ENCODE results near the gene SHF. TPM values are rescaled to one million over a fixed set of nuclear protein-coding genes. Genes with fewer than 3 reads are reported as not detected.

SHF gene
- total RNA-seq, 1 donor from 2014 or later: 4.6 TPM

DNA sequence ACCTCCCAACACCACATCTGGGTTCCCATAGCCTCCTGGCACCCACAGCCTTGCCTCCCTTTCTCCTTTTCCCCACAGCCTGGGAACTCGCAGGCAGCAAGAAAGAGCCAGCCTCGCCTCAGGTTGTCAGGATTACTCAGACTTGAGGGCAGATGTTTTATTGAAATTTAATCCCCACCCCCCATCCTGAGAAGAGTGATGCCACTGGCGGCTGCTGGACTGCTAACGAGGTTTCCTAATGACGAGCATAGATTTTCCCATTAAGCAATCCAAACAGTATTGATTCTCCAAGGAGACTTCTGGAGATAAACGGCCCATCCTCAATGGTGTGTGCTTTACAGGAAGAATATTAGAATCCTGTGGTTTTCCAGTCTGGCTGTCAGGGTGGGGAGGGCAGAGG, 13.7 kb downstream of the SHF start:
- Histone ChIP-seq H2AFZ (ENCODE audit: low read depth, low read length) (no peak overlapping the region), H3K4me1 (ENCODE audit: insufficient read depth, low read length) (no peaks in the 10 kb centered on the region), H3K9ac (ENCODE audit: low read length) (no peak overlapping the region), H3K4me2 (ENCODE audit: low read length) (no peak overlapping the region), H3K4me3 (ENCODE audit: insufficient read depth, low read depth, low read length) (no peak overlapping the region), H4K20me1 (ENCODE audit: insufficient read depth, low read length) (no peaks in the 10 kb centered on the region), H3K9me3 (ENCODE audit: insufficient read depth, low read depth, low read length) (no peaks in the 10 kb centered on the region), H3K27ac (ENCODE audit: low read depth, low read length) (no peak overlapping the region), H3K79me2 (ENCODE audit: insufficient read depth, low read length) (no peaks in the 10 kb centered on the region), H3K27me3 (ENCODE audit: insufficient read depth, low read length) (no peaks in the 10 kb centered on the region), H3K36me3 (ENCODE audit: insufficient read depth, low read length) (no peaks in the 10 kb centered on the region)
- no peaks in the 10 kb centered on the region for H3K4me1 Mint-ChIP-seq (ENCODE audit: low read depth, unreplicated experiment)
- peaks cover 17% of the 10 kb centered on the region for H3K36me3 Mint-ChIP-seq (ENCODE audit: low read depth, unreplicated experiment)
- no peaks in the 10 kb centered on the region for H3K27me3 Mint-ChIP-seq (ENCODE audit: low read depth, unreplicated experiment)
- no peak for FAIRE-seq
- peaks cover 4% of the 10 kb centered on the region for H3K9me3 Mint-ChIP-seq (ENCODE audit: unreplicated experiment)
- H3K27ac Mint-ChIP-seq (ENCODE audit: unreplicated experiment): no peak overlapping the region
- TF ChIP-seq, protein P1, sequence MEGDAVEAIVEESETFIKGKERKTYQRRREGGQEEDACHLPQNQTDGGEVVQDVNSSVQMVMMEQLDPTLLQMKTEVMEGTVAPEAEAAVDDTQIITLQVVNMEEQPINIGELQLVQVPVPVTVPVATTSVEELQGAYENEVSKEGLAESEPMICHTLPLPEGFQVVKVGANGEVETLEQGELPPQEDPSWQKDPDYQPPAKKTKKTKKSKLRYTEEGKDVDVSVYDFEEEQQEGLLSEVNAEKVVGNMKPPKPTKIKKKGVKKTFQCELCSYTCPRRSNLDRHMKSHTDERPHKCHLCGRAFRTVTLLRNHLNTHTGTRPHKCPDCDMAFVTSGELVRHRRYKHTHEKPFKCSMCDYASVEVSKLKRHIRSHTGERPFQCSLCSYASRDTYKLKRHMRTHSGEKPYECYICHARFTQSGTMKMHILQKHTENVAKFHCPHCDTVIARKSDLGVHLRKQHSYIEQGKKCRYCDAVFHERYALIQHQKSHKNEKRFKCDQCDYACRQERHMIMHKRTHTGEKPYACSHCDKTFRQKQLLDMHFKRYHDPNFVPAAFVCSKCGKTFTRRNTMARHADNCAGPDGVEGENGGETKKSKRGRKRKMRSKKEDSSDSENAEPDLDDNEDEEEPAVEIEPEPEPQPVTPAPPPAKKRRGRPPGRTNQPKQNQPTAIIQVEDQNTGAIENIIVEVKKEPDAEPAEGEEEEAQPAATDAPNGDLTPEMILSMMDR (IDR thresholded peaks at IDR 0.05; ENCODE audit: insufficient read depth, low read depth, low read length): no peak
- TF ChIP-seq EZH2 (IDR thresholded peaks at IDR 0.05; ENCODE audit: insufficient read depth, low read length): no peak
- H3K4me3 Mint-ChIP-seq (ENCODE audit: unreplicated experiment): no peak overlapping the region
- no peak for DNase-seq (ENCODE audit: low read depth)

GRCh38 chr15:45171912-45172311, 15.9 kb downstream of the SHF start:
- Mint-ChIP-seq H3K4me3 (ENCODE audit: unreplicated experiment) (no peak overlapping the region), H3K4me1 (ENCODE audit: low read depth, unreplicated experiment) (no peaks in the 10 kb centered on the region), H3K27me3 (ENCODE audit: low read depth, unreplicated experiment) (no peaks in the 10 kb centered on the region), H3K36me3 (ENCODE audit: low read depth, unreplicated experiment) (peaks cover 11% of the 10 kb centered on the region), H3K27ac (ENCODE audit: unreplicated experiment) (no peak overlapping the region), H3K9me3 (ENCODE audit: unreplicated experiment) (no peaks in the 10 kb centered on the region)
- Histone ChIP-seq H2AFZ (ENCODE audit: low read depth, low read length) (no peak overlapping the region), H3K27me3 (ENCODE audit: insufficient read depth, low read length) (no peaks in the 10 kb centered on the region), H3K79me2 (ENCODE audit: insufficient read depth, low read length) (no peaks in the 10 kb centered on the region), H3K4me1 (ENCODE audit: insufficient read depth, low read length) (no peaks in the 10 kb centered on the region), H3K27ac (ENCODE audit: low read depth, low read length) (no peak overlapping the region), H3K36me3 (ENCODE audit: insufficient read depth, low read length) (no peaks in the 10 kb centered on the region), H3K4me2 (ENCODE audit: low read length) (no peak overlapping the region), H3K9ac (ENCODE audit: low read length) (no peak overlapping the region), H3K9me3 (ENCODE audit: insufficient read depth, low read depth, low read length) (no peaks in the 10 kb centered on the region), H4K20me1 (ENCODE audit: insufficient read depth, low read length) (no peaks in the 10 kb centered on the region), H3K4me3 (ENCODE audit: insufficient read depth, low read depth, low read length) (no peak overlapping the region)
- no peak for DNase-seq (ENCODE audit: low read depth)
- TF ChIP-seq, protein P1 (IDR thresholded peaks at IDR 0.05; ENCODE audit: insufficient read depth, low read depth, low read length): no peak
- TF ChIP-seq EZH2 (IDR thresholded peaks at IDR 0.05; ENCODE audit: insufficient read depth, low read length): no peak
- FAIRE-seq: no peak

DNA sequence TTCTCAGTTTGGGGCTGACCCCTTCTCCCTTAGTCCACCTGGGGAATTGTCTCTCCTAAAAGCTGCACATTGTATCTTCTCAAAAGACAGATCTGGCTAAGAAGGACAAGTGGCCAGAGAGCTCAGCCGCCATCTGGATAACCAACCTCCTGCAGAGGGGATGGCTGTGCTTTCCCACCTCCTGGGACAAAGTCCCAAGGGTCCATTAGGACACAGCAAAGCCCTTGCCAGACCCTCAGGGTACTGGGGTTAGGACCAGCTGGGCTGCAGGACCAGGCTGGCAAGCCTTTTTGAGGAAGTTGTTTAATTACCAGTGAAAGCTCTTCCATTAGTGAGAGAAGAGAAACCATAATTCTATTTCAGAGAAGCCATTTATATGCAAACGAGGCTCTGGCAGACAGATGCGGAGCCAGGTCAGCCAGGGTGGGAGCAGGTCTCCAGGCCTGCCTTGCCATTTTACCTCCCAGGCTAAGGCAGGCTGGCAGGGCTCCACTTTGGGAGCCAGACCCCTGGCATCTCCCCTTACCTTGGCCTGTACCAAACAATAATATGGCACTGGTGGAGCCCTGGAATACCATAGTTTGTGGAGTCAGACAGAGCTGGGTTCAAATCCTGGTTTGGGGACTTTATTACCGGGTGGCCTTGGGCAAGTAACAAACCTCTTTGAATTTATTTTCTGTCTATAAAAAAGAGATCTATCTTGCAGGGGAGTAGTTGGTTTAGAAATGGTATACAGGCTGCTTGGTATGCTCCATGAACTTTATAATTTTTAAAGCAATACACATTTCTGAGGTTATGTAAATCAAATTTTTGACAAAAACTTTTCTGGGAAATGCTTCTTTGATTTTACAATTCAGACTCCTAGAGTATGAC, 17.9 kb downstream of the SHF start:
- H2AFZ ChIP-seq (ENCODE audit: low read depth, low read length): no peak overlapping the region
- Mint-ChIP-seq H3K27me3 (ENCODE audit: low read depth, unreplicated experiment) (no peaks in the 10 kb centered on the region), H3K4me1 (ENCODE audit: low read depth, unreplicated experiment) (peaks cover 5% of the 10 kb centered on the region), H3K4me3 (ENCODE audit: unreplicated experiment) (no peak overlapping the region), H3K27ac (ENCODE audit: unreplicated experiment) (no peak overlapping the region), H3K9me3 (ENCODE audit: unreplicated experiment) (no peaks in the 10 kb centered on the region), H3K36me3 (ENCODE audit: low read depth, unreplicated experiment) (peaks cover 7% of the 10 kb centered on the region)
- H3K4me3 ChIP-seq (ENCODE audit: insufficient read depth, low read depth, low read length): no peak overlapping the region
- H3K9ac ChIP-seq (ENCODE audit: low read length): no peak overlapping the region
- H3K27ac ChIP-seq (ENCODE audit: low read depth, low read length): no peak overlapping the region
- no peak overlapping the region for H3K4me2 ChIP-seq (ENCODE audit: low read length)
- no peak for FAIRE-seq
- no peaks in the 10 kb centered on the region for H3K36me3 ChIP-seq (ENCODE audit: insufficient read depth, low read length)
- no peaks in the 10 kb centered on the region for H3K79me2 ChIP-seq (ENCODE audit: insufficient read depth, low read length)
- no peaks in the 10 kb centered on the region for H3K27me3 ChIP-seq (ENCODE audit: insufficient read depth, low read length)
- no peaks in the 10 kb centered on the region for H3K9me3 ChIP-seq (ENCODE audit: insufficient read depth, low read depth, low read length)
- DNase-seq (ENCODE audit: low read depth): no peak
- H3K4me1 ChIP-seq (ENCODE audit: insufficient read depth, low read length): peaks cover 5% of the 10 kb centered on the region
- TF ChIP-seq, protein P1 (IDR thresholded peaks at IDR 0.05; ENCODE audit: insufficient read depth, low read depth, low read length): no peak
- TF ChIP-seq EZH2 (IDR thresholded peaks at IDR 0.05; ENCODE audit: insufficient read depth, low read length): no peak
- H4K20me1 ChIP-seq (ENCODE audit: insufficient read depth, low read length): no peaks in the 10 kb centered on the region
